Measurements from ENCODE around the gene SOCS7. TPM values are rescaled to one million over a fixed set of nuclear protein-coding genes. Genes with fewer than 3 reads are reported as not detected.

Gene SOCS7, protein sequence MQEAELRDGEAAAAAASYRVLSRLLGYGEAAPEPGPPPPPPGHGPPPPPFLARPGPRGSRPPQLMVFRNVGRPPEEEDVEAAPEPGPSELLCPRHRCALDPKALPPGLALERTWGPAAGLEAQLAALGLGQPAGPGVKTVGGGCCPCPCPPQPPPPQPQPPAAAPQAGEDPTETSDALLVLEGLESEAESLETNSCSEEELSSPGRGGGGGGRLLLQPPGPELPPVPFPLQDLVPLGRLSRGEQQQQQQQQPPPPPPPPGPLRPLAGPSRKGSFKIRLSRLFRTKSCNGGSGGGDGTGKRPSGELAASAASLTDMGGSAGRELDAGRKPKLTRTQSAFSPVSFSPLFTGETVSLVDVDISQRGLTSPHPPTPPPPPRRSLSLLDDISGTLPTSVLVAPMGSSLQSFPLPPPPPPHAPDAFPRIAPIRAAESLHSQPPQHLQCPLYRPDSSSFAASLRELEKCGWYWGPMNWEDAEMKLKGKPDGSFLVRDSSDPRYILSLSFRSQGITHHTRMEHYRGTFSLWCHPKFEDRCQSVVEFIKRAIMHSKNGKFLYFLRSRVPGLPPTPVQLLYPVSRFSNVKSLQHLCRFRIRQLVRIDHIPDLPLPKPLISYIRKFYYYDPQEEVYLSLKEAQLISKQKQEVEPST
- 24.6 TPM for total RNA-seq

DNA sequence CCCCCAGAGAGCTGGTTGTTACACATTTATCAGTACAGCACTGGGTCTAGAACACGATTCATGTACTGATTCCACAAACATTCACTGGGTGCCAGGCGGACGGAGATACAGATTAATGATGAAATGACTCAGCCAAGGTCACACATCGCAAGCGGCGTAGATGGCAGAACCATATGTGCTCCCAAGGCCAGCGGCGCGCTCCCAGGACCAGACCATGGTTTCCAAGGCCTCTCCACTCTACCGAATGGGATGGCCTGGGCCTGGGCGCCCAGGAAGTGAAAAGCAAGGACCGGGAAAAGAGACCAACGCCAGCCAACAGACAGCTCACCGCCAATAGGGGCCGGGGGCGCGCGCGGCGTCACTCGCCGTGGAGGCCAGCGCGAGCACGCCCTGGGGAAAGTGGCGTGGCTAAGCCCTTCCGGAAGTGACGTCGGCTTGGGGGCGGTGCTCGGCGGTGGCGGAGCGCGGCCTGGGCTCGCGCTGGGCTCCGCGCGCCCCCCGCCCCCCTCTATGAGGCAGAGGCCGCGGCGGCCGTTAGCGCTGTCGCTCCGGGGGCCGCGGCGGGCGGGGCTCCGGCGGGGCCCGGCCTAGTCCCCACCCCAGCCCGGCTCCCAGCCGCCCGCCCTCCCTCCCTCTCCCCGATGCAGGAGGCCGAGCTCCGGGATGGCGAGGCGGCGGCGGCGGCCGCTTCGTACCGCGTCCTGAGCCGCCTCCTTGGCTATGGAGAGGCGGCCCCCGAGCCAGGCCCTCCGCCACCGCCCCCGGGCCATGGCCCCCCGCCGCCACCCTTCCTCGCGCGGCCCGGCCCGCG, at the start of gene SOCS7:
TSS of gene SOCS7 (plus strand) at position 433 of the 811 bp plus-strand sequence. CDS start at position 642, 209 bp downstream.
- peak; percentile 98 for ATAC-seq
- intact Hi-C loops (cut with DNase I) = loop anchor here (5.0 kb wide), 1 partner anchor 61 kb away; no protein-coding TSS in a partner anchor
- DNase-seq (ENCODE audit: low spot score) = peak; percentile 98

DNA sequence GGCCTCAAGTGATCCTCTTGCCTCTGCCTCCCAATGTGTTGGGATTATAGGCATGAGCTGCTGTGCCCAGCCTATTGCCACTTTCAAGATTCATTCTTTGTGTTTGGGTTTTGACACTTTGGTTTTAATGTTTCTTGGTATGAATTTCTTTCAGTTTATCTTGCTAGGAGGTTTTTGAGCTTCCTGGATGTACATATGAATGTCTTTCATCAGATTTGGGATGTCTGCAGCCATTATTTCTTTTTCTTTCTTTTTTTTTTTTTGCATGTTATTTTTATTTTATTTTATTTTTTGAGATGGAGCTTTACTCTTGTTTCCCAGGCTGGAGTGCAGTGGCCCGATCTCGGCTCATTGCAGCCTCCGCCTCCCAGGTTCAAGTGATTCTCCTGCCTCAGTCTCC, 36.1 kb upstream of the SOCS7 start:
- no peak for DNase-seq (ENCODE audit: low spot score)
- ATAC-seq = no peak
- intact Hi-C loops (cut with DNase I) = no loop called here

DNA sequence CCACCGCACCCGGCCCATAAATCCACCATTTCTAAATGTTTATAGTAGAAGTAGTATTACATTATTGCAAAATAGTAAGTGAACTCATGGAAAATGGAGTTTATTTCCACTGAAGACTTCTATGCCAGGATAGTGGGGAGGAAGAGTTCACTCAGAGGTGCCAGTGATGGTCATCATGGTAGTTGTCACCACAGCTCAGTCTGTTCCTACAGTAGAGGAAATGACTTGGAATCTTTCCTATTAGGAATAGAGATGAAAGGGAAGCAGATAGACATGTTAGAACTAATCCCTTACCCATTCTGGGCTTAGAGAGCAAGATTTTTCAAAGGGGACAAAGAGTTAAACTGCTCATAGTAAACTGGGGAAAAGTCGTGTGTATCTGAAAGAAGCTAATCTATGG, 34.6 kb upstream of the SOCS7 start:
- ATAC-seq (no peak), DNase-seq (ENCODE audit: low spot score) (no peak)
- intact Hi-C loops (cut with DNase I) = no loop called here

DNA sequence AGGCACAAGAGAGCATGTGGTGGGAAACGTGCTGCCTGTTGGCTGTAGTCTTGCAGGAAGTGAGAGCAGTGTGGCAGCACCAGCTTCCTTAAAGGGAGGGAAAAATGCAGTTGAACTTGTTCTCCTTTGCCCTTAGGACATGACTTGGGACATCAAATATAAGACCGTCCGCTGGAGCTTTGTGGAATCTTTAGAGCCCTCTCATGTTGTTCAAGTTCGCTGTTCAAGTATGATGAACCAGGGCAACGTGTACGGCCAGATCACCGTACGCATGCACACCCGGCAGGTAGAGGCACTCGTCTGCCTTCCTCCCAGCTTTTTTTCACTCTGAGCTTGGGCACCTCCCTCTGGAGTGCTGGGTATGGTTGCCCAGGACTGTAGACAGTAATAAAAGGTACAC, 31.2 kb upstream of the SOCS7 start:
- ATAC-seq = no peak
- intact Hi-C loops (cut with DNase I) = no loop called here
- DNase-seq (ENCODE audit: low spot score) = no peak

DNA sequence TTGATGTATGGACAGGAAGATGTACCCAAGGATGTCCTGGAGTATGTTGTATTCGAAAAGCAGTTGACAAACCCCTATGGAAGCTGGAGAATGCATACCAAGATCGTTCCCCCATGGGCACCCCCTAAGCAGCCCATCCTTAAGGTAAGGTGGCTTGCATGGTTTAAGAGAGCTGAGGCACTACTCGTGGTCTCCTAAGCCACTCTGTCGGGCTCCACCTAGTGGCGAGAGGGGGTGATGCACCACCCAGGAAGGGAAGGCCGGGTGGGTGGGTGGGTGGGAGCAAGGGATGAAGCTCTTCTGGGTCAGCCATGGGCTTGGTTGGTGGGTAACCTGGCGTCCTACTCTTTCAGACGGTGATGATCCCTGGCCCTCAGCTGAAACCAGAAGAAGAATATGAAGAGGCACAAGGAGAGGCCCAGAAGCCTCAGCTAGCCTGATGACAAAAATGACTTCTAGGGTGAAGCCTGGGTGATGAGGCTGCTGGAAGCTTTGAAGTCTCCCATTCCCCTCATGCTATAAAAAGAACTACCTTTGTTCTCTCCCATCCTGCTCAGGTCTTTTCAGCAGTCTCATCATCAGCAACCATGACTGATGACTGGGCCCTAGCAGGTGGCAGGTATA, 29.4 kb upstream of the SOCS7 start:
- peak; percentile 63 for ATAC-seq
- DNase-seq (ENCODE audit: low spot score) = peak; percentile 82
- intact Hi-C loops (cut with DNase I) = no loop called here

DNA sequence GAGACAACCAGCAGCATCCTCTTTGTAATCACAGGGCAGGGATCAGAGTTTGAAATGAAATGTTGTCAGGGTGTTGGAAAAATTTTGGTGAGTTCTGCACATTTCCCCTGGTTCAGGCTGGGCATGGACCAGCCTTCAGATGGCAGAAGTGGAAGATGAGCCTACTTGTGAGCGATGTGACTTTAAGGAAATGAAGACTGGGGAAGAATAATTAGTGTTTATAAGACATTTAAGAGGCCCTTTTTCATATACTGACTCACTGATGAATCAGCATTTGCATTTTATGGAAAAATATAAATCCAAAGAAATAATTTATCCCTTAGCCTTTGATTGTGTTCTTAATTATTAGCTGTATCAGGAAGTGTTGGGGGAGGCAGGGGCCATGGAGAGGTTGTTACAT, 28.7 kb upstream of the SOCS7 start:
- intact Hi-C loops (cut with DNase I) = no loop called here
- ATAC-seq = no peak
- DNase-seq (ENCODE audit: low spot score) = no peak

DNA sequence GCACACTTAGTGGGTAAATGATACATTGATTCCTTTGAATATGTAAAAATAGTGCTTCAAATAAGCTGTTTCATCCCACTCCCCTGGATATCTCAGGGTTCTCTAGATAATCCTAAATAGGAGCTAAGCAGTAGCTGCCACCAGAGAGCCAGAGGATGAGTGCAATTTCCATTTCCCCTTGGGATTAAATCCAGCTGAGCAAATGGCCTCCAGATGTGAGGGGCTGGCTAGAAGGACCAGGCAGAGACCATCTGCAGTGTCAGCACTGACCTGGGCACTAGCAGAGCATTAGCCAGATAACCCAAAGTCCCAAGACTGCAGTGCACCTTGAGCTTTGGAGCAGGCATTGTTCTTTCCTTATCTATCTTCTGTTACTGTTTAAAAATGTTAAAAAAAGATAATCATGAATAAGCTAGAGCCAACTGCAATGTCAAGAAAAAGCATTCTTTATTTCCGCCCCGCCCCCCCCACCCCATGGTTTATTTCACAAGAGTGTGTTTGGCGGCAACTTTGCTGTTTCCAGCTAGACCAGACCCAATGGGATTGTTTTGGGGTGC, 27.4 kb upstream of the SOCS7 start:
- intact Hi-C loops (cut with DNase I) = no loop called here
- DNase-seq (ENCODE audit: low spot score) (no peak), ATAC-seq (peak; percentile 48)

DNA sequence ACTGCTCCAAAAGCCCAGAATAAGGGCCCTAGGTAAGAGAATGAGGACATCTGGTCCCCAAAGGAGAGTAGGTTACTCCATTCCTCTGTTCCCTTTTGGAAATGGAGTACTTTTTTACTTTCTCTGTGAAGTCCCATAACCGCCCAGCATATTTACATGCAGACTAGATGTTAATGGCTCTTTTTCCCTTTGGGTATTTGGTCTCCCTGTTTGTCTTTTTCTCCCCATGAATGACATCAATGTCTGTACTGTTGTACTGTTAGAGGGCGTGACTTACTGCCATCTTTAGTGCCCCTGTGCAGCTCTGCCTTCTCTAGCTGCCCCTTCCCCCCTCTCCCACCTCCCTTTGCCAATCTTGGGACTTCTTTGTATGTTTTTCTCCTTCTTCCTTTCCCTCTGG, 26.9 kb upstream of the SOCS7 start:
- intact Hi-C loops (cut with DNase I) = no loop called here
- DNase-seq (ENCODE audit: low spot score) (peak; percentile 5), ATAC-seq (no peak)

DNA sequence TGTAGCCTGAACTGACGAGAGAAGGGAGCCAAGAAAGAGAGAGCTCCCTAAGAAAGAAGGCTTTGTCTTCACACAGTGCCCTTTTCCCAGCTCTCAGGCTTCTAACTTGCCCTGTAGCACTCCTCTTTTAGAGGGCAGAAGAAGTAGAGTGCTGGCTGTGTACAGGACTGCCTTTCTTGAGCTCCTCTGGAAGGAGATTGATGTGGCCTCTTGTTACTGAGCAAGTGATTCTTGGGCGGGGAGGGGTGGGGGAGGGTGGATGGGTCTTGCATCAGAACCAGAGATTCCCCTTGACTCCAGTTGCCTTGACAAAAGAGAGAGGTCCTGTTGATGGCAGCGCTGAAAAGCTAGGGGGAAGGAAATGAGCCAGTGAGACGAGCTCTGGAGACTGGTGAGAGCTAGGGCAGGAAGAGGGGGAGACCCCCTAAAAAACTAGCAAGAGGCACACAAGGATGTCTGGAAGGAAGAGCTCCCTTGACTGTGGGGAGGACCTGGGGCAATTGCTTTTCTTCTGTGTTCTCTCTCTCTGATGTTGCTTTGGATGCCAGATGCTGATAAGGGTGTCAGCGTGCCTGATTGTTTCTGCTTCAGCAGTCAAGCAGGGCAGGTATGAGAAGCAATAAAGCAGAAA, 26.3 kb upstream of the SOCS7 start:
- peak; percentile 74 for ATAC-seq
- no peak for DNase-seq (ENCODE audit: low spot score)
- intact Hi-C loops (cut with DNase I) = no loop called here

DNA sequence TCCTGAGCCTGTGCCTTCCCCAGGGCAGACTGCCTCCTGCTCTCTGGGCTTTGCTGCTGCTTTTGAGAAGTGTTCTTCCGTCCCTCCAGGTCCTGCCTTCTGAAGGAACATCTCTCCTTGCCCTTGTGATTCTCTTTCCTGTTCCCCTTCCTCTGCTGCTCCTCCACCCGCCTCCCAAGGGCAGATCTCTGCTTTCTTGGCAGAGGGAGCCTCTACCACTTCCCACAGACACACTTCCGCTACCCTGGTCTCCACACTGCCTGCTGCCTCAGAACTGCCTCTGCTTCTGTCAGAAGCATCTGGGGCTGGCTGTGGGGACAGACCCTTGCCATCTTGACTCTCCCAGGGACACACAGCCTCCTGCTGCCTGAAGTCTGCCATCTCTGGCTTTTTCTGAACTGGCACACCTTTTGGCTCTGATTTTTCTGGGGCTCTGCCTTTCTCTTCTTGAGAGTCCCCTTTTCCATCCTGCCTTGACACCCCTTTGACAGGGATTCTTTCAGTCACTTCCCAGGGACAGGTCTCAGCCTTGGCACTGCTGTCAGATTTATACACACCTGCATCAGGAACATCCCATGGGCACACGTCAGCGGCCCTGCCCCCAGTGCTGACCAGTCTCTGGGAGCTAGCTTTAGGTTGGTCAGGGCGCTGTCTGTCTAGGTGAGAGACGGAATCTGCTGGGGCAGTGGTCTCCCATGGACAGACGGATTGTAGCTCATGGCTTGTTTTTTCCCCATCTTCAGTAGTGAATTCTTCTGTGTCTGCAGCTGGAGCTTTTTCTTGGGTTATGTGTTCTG, 24.4 kb upstream of the SOCS7 start:
- DNase-seq (ENCODE audit: low spot score) = peak; percentile 64
- intact Hi-C loops (cut with DNase I) = no loop called here
- peak; percentile 37 for ATAC-seq

DNA sequence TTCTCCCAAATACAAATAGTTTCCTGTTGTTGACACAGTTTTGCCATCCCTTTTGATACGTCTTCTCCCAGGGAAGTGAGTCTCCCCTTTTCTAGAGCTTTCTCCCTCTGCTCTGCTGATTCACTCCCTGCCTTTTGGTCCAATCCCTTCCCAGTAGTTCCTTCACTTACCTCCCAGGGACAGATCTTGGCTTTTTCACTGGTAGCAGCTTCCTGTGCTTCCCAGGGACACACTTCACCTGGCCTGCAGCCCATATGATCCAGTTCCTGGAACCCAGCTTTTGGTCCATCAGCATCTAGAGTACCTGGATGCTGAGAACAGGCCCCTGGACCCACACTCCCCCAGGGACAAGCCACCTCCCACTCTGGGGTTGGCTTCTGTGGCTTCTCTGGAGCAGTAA, 23.7 kb upstream of the SOCS7 start:
- DNase-seq (ENCODE audit: low spot score) = peak; percentile 39
- ATAC-seq = no peak
- intact Hi-C loops (cut with DNase I) = no loop called here

DNA sequence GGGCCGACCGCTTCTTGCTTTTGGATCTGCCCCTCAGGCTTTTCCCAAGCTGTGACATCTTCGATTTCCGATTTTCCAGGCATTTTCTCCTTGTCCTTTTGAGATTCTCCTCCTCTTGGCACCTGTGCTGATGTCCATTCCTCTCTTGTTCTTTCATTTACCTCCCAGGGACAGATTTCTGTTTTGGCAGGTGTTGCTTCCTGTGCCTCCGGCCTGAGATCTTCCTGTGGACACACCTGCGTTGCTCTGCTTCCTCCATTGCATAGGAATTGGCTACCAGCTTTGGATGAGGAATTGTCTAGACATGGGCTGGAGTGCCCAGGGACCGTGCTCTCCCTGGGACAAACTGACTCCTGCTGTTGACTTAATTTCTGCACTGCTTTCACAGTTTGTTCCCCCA, 23.0 kb upstream of the SOCS7 start:
- DNase-seq (ENCODE audit: low spot score) (no peak), ATAC-seq (no peak)
- intact Hi-C loops (cut with DNase I) = no loop called here

DNA sequence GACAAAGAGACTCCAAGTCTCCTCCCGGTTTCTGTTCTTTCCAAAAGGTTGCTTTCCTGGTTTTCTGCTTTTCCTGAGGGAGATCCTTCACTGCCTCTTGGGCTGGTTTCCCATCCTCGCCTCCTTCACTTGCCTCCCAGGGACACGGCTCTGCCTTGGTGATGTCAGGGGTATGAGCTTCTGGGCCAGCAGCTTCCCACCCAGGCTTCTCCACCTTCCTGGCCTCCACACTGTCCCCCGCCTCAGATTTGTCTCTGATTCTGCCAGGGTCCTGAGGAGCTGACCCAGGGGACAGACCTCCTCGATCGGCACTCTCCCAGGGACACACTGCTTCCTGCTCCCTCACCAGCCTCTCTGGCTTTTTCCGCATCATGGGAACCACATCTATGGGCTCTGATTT, 22.4 kb upstream of the SOCS7 start:
- ATAC-seq (no peak), DNase-seq (ENCODE audit: low spot score) (no peak)
- intact Hi-C loops (cut with DNase I) = no loop called here

DNA sequence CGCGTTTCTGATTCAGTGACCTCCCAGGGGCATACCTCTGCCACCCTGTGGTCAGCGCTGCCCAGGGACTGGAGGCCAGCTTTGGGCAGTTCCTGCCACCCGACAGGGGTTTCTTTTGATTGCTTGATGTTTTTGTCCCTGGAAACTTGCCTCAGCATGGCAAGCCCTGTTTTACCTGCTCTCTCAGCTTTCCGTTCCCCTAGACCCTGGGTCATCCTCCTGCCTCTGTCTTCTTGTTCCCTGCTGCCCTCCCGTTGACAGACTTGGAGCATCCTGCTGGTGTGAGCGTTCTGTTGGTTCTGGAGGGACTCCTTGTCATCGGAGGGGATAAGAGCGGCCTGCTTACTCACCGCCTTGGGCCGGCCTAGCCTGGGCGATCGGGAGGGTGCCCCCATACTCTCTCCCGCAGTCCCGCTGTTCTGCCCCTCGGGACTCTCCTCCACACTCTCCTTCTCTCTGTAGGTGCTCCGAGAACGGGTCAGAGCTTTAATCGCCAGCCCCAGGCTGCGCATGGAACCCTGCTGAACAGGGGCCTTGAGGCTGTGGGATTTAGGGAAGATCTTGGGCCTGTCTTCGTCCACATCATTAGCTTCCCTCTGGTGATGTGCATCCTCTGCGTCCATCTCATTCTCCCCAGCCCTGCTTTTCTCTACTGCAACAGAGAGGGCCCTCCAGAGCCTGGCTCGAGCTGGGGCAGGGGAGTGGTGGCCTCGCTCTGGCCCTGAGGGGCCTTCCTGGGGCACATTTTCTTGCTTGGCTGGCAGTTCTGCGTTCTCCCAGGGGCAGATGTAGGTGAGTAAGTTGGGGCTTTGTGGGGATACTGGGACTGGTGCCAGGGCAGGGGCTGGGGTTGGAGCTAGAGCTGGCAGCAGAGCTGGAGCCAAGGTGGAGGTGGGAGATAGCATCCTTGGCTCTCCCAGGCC, 21.6 kb upstream of the SOCS7 start:
- intact Hi-C loops (cut with DNase I) = no loop called here
- ATAC-seq (no peak), DNase-seq (ENCODE audit: low spot score) (no peak)

DNA sequence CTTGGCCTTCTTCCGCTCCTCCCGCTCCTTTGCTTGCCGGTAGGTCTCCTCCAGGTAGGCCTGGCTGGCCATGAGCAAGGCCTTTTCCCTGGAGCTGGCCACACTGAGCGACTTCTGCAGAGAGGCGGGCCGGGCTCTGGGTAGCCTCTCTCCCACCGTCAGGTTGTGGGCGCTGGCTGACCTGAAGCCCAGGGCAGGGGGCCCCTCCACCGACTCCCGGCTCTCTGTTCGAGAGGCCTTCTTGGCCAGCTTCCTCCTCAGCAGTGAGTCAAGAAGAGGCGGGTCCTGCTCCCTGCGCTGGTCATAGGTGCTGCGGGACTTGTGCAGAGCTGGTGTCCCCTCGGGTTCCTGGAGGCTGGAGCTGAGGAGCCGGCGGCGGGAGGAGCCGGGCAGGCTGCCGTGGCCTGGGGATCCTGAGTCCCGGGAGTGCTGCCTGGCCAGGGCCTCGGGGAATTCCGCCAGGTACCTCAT, 20.7 kb upstream of the SOCS7 start:
- DNase-seq (ENCODE audit: low spot score) (no peak), ATAC-seq (no peak)
- intact Hi-C loops (cut with DNase I) = no loop called here

DNA sequence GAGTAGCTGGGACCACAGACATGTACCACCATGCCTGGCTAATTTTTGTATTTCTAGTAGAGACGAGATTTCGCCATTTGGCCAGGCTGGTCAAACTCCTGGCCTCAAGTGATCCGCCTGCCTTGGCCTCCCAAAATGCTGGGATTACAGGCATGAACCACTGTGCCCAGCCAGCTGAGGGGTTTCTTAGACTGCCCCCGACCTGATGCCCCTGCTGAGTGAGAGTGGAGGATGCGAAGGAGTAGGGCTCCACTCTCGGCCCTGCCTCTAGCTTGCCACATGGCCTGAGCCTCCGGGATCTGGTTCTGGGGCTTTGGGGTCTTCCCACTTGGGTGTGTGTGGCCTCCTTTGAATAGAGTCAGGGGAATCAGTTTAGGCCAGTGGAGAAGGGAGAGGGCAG, 18.9 kb upstream of the SOCS7 start:
- intact Hi-C loops (cut with DNase I) = no loop called here
- DNase-seq (ENCODE audit: low spot score) (no peak), ATAC-seq (no peak)
